Epithelial cell of proximal tubule (primary cell): ENCODE data around the gene DAGLB. TPM values are rescaled to one million over a fixed set of nuclear protein-coding genes. Genes with fewer than 3 reads are reported as not detected.
A peak's percentile ranks its signal among the peaks of the same experiment; 100 is the strongest.
"Not testable (repeated sequence)": the region's sequence is repeated elsewhere in the genome, so short reads cannot be mapped to it uniquely, and the experiment has no call there.

Experiments
- DNase-seq: peaks from one replicate; pipeline ENCODE4 v3.0.0-alpha.2; 2011; ENCODE audit warnings: low read depth
- H3K4me3 ChIP-seq: 2 replicates; pipeline ENCODE4 v1.5.1; 2011; ENCODE audit warnings: low read depth, mild to moderate bottlenecking, low read length
- CTCF ChIP-seq: conservative IDR thresholded peaks from 2 replicates; pipeline ENCODE4 v1.5.1; 2012; ENCODE audit warnings: low read depth, mild to moderate bottlenecking, low read length
- total RNA-seq: library from RNA; depleted of rRNA; stranded (reverse); fragments of >200 nt; gene quantifications from 2 replicates; pipeline ENCODE4 v1.2.3, GENCODE V29; 2015

DAGLB gene
- total RNA-seq, 1 donor from 2014 or later = 7.3 TPM

- H3K4me3 ChIP-seq = no peak overlapping the region
- TF ChIP-seq CTCF = no peak
- DNase-seq = no peak
These were observed 14.3 kb upstream of the DAGLB start for GRCh38 chr7:6461946-6462550.

GRCh38 chr7:6460990-6461584 is 13.3 kb upstream of the DAGLB start:
- DNase-seq = no peak
- no peak for TF ChIP-seq CTCF
- no peak overlapping the region for H3K4me3 ChIP-seq

- no peak overlapping the region for H3K4me3 ChIP-seq
- no peak for TF ChIP-seq CTCF
- no peak for DNase-seq
These were observed 12.5 kb upstream of the DAGLB start for GRCh38 chr7:6460303-6460702.

- H3K4me3 ChIP-seq, DNase-seq: not testable (repeated sequence)
These were observed 10.9 kb upstream of the DAGLB start for GRCh38 chr7:6458676-6459075.

GRCh38 chr7:6453734-6454133 is 6.0 kb upstream of the DAGLB start:
- TF ChIP-seq CTCF = no peak
- H3K4me3 ChIP-seq = no peak overlapping the region
- peak; percentile 74 for DNase-seq

GRCh38 chr7:6451224-6451705 is 3.5 kb upstream of the DAGLB start:
- no peak for DNase-seq
- TF ChIP-seq CTCF = no peak
- no peak overlapping the region for H3K4me3 ChIP-seq

- DNase-seq, H3K4me3 ChIP-seq: not testable (repeated sequence)
These were observed 2.8 kb upstream of the DAGLB start for GRCh38 chr7:6450591-6450990.

GRCh38 chr7:6449884-6450283 is 2.1 kb upstream of the DAGLB start:
- H3K4me3 ChIP-seq, DNase-seq: not testable (repeated sequence)
